ENCODE measurements around the gene TGM3. TPM values are rescaled to one million over a fixed set of nuclear protein-coding genes. Genes with fewer than 3 reads are reported as not detected.

TGM3 gene
- total RNA-seq, 4 donors from 2014 or later, result 0.21 TPM; not detected in 3

GRCh38 chr20:2374346-2375125 is 78.7 kb downstream of the TGM3 start:
- DNase-seq, result no peak
- Histone ChIP-seq H3K4me1 (no peaks in the 10 kb centered on the region), H3K4me3 (no peak overlapping the region), H3K36me3 (no peaks in the 10 kb centered on the region), H3K9me3 (no peaks in the 10 kb centered on the region), H3K27me3 (no peaks in the 10 kb centered on the region), H3K27ac (no peak overlapping the region)
- TF ChIP-seq CTCF (IDR thresholded peaks at IDR 0.05) (no peak), POLR2A (IDR thresholded peaks at IDR 0.05) (no peak)
- intact Hi-C loops (cut with DNase I; ENCODE audit: low total_unique reads), result no loop called here

GRCh38 chr20:2378893-2379292 is 83.1 kb downstream of the TGM3 start:
- no peaks in the 10 kb centered on the region for H3K4me1 ChIP-seq
- intact Hi-C loops (cut with DNase I; ENCODE audit: low total_unique reads), result no loop called here
- H3K9me3 ChIP-seq, result no peaks in the 10 kb centered on the region
- H3K27ac ChIP-seq, result no peak overlapping the region
- no peaks in the 10 kb centered on the region for H3K36me3 ChIP-seq
- TF ChIP-seq POLR2A (IDR thresholded peaks at IDR 0.05) (no peak), CTCF (IDR thresholded peaks at IDR 0.05) (no peak)
- DNase-seq, result no peak
- no peak overlapping the region for H3K4me3 ChIP-seq
- no peaks in the 10 kb centered on the region for H3K27me3 ChIP-seq

GRCh38 chr20:2379511-2380229 is 83.9 kb downstream of the TGM3 start:
- no peak overlapping the region for H3K4me3 ChIP-seq
- no peak for DNase-seq
- H3K4me1 ChIP-seq, result no peaks in the 10 kb centered on the region
- no peaks in the 10 kb centered on the region for H3K36me3 ChIP-seq
- intact Hi-C loops (cut with DNase I; ENCODE audit: low total_unique reads), result no loop called here
- TF ChIP-seq POLR2A (IDR thresholded peaks at IDR 0.05), result no peak
- no peak for TF ChIP-seq CTCF (IDR thresholded peaks at IDR 0.05)
- H3K9me3 ChIP-seq, result no peaks in the 10 kb centered on the region
- H3K27ac ChIP-seq, result no peak overlapping the region
- H3K27me3 ChIP-seq, result no peaks in the 10 kb centered on the region

- no peak within 1 kb of the TSS for H3K4me3 ChIP-seq
- no peak for DNase-seq
- TF ChIP-seq POLR2A (IDR thresholded peaks at IDR 0.05) (no peak), CTCF (IDR thresholded peaks at IDR 0.05) (no peak)
- H3K4me1 ChIP-seq, result no peaks in the 10 kb centered on the region
- no peaks in the 10 kb centered on the region for H3K9me3 ChIP-seq
- intact Hi-C loops (cut with DNase I; ENCODE audit: low total_unique reads), result no loop called here
- no peak within 1 kb of the TSS for H3K27ac ChIP-seq
- no peaks in the 10 kb centered on the region for H3K27me3 ChIP-seq
- H3K36me3 ChIP-seq, result no peaks in the 10 kb centered on the region
Measured at GRCh38 chr20:2380601-2381000, 84.8 kb downstream of the TGM3 start, which contains the start of gene TGM6. TSS of gene TGM6 (plus strand) at chr20:2380901. CDS start at chr20:2380969, 68 bp downstream.

- DNase-seq, result no peak
- intact Hi-C loops (cut with DNase I; ENCODE audit: low total_unique reads), result no loop called here
- Histone ChIP-seq H3K4me3 (no peak overlapping the region), H3K27ac (no peak overlapping the region), H3K4me1 (no peaks in the 10 kb centered on the region), H3K36me3 (no peaks in the 10 kb centered on the region), H3K9me3 (no peaks in the 10 kb centered on the region), H3K27me3 (no peaks in the 10 kb centered on the region)
- TF ChIP-seq POLR2A (IDR thresholded peaks at IDR 0.05), result no peak
- TF ChIP-seq CTCF (IDR thresholded peaks at IDR 0.05), result no peak
Measured at GRCh38 chr20:2381303-2381702, 85.5 kb downstream of the TGM3 start.
